OCI-LY7 (cell line): ENCODE results near the gene PRL. TPM values are rescaled to one million over a fixed set of nuclear protein-coding genes. Genes with fewer than 3 reads are reported as not detected.

Source experiments
- BruUV-seq: library from RNA; stranded (reverse); fragments of 400-500 nt; replicated peaks from 2 replicates; lab custom pipeline; 2021; lab: Mats Ljungman, UMichigan
- CTCF ChIA-PET: fragments of 300-600 bp; sonication (Branson Sonifier 250); formaldehyde crosslinking; loops from one replicate; lab custom pipeline; 2022; ENCODE audit warnings: antibody characterized with exemption; ENCODE audit not compliant: unreplicated experiment; lab: Charles Lee
- POLR2A ChIA-PET: fragments of 300-600 bp; sonication (Branson Sonifier 250); formaldehyde crosslinking; loops from one replicate; lab custom pipeline; 2022; ENCODE audit warnings: antibody characterized with exemption; lab: Charles Lee
- DNase-seq: peaks from one replicate; pipeline ENCODE4 v3.0.0-alpha.2; 2015; ENCODE audit warnings: low spot score
- H2AFZ ChIP-seq: fragments of 200-600 bp; sonication (generic), shearing (Covaris generic); 2 replicates; pipeline ENCODE4 v1.6.1; 2014; ENCODE audit warnings: mild to moderate bottlenecking, antibody characterized with exemption, low read length, moderate library complexity
- H3K27ac ChIP-seq: fragments of 200-600 bp; sonication (generic); 2 replicates; pipeline ENCODE4 v1.5.1; 2014; ENCODE audit warnings: mixed run types, low read depth, mild to moderate bottlenecking, moderate library complexity, low read length, inconsistent platforms; ENCODE audit not compliant: poor library complexity, severe bottlenecking
- H3K36me3 ChIP-seq: fragments of 200-600 bp; sonication (generic); 2 replicates; pipeline ENCODE4 v1.6.1; 2014; ENCODE audit warnings: mild to moderate bottlenecking, antibody characterized with exemption, low read length, moderate library complexity, mixed read lengths; ENCODE audit not compliant: insufficient read depth
- H3K4me1 ChIP-seq: fragments of 200-600 bp; sonication (generic); 2 replicates; pipeline ENCODE4 v1.5.1; 2014; ENCODE audit warnings: mild to moderate bottlenecking, low read length; ENCODE audit not compliant: insufficient read depth, poor library complexity, severe bottlenecking
- H3K4me2 ChIP-seq: fragments of 200-600 bp; sonication (generic); 2 replicates; pipeline ENCODE4 v1.6.1; 2014; ENCODE audit warnings: mild to moderate bottlenecking, low read length
- H3K4me3 ChIP-seq: fragments of 200-600 bp; sonication (generic); 2 replicates; pipeline ENCODE4 v1.5.1; 2014; ENCODE audit warnings: mild to moderate bottlenecking, low read depth, low read length; ENCODE audit not compliant: poor library complexity, severe bottlenecking
- H3K79me2 ChIP-seq: fragments of 200-600 bp; sonication (generic); 2 replicates; pipeline ENCODE4 v1.6.1; 2016; ENCODE audit warnings: low read depth, mild to moderate bottlenecking, low read length, moderate library complexity, mixed read lengths; ENCODE audit not compliant: insufficient read depth
- H3K9me2 ChIP-seq: fragments of 200-600 bp; sonication (generic); 2 replicates; pipeline ENCODE4 v1.6.1; 2016; ENCODE audit warnings: mild to moderate bottlenecking, low read length, mixed read lengths; ENCODE audit not compliant: insufficient read depth
- H3K9me3 ChIP-seq: fragments of 200-600 bp; sonication (generic); 2 replicates; pipeline ENCODE4 v1.6.1; 2014; ENCODE audit warnings: mild to moderate bottlenecking, mixed run types, low read length, mixed read lengths
- H4K20me1 ChIP-seq: fragments of 200-600 bp; sonication (generic); 2 replicates; pipeline ENCODE4 v1.6.1; 2014; ENCODE audit warnings: mild to moderate bottlenecking, antibody characterized with exemption, low read length, moderate library complexity, mixed read lengths; ENCODE audit not compliant: insufficient read depth
- EZH2phosphoT487 ChIP-seq: fragments of 200-600 bp; sonication (generic); IDR thresholded peaks from 2 replicates; pipeline ENCODE4 v1.6.1; 2018; ENCODE audit warnings: low read depth, borderline replicate concordance, mild to moderate bottlenecking, mixed run types, antibody characterized with exemption, low read length, moderate library complexity, mixed read lengths
- intact Hi-C: fragments of 100-400 bp; cut with micrococcal nuclease; formaldehyde crosslinking; loops from one replicate; pipeline ENCODE4 v1.10.0; 2022; ENCODE audit not compliant: unreplicated experiment
- total RNA-seq, 2 experiments: library from RNA; depleted of rRNA in 1 of 2; stranded (reverse); fragments of >200 nt in 1 of 2; shearing (Covaris generic) in 1 of 2; gene quantifications; 2 replicates each; pipeline ENCODE4 v1.2.3, GENCODE V29; 2014 to 2022
- TF ChIP-seq, protein P1 (sequence below): fragments of 200-600 bp; sonication (generic); conservative IDR thresholded peaks from 2 replicates; pipeline ENCODE4 v1.5.1; 2014; ENCODE audit warnings: mild to moderate bottlenecking, antibody characterized with exemption, low read length, moderate library complexity, mixed read lengths

PRL gene
- total RNA-seq, 2 experiments from 2014 or later: not detected

DNA sequence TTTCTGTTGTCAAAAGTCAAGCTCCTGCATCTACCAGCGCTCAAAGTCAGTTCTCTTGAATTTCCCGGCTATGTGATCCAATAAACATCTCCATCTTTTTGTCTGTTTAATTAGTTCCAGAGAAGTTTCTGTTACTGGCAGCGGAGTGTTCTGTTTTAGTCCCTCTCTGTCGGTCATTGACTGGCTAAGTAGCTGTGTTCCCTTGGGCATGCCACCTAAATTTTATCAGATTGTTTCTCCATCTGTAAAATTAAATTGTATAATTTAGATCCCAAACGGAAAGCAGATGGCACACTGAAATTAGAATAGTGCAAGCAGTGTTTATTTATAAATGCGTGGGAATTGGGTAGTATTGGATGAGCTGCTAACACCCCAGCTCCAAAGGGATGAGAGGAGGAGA is 29.7 kb upstream of the PRL start:
- intact Hi-C loops: no loop called here
- no peaks in the 10 kb centered on the region for H3K36me3 ChIP-seq
- TF ChIP-seq EZH2phosphoT487: no peak
- TF ChIP-seq, protein P1, sequence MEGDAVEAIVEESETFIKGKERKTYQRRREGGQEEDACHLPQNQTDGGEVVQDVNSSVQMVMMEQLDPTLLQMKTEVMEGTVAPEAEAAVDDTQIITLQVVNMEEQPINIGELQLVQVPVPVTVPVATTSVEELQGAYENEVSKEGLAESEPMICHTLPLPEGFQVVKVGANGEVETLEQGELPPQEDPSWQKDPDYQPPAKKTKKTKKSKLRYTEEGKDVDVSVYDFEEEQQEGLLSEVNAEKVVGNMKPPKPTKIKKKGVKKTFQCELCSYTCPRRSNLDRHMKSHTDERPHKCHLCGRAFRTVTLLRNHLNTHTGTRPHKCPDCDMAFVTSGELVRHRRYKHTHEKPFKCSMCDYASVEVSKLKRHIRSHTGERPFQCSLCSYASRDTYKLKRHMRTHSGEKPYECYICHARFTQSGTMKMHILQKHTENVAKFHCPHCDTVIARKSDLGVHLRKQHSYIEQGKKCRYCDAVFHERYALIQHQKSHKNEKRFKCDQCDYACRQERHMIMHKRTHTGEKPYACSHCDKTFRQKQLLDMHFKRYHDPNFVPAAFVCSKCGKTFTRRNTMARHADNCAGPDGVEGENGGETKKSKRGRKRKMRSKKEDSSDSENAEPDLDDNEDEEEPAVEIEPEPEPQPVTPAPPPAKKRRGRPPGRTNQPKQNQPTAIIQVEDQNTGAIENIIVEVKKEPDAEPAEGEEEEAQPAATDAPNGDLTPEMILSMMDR: no peak
- BruUV-seq: no TSS peak
- no peak for DNase-seq
- H3K9me2 ChIP-seq: no peaks in the 10 kb centered on the region
- H3K9me3 ChIP-seq: no peaks in the 10 kb centered on the region
- no peaks in the 10 kb centered on the region for H3K4me1 ChIP-seq
- H2AFZ ChIP-seq: no peak overlapping the region
- H3K4me2 ChIP-seq: no peak overlapping the region
- ChIA-PET POLR2A (interaction anchor here (0.7 kb wide), 1 partner anchor 806 kb away, joined by 3 read pairs; no protein-coding TSS in a partner anchor), CTCF (no interaction called here)
- no peak overlapping the region for H3K27ac ChIP-seq
- no peaks in the 10 kb centered on the region for H3K79me2 ChIP-seq
- no peak overlapping the region for H3K4me3 ChIP-seq
- H4K20me1 ChIP-seq: no peaks in the 10 kb centered on the region

DNA sequence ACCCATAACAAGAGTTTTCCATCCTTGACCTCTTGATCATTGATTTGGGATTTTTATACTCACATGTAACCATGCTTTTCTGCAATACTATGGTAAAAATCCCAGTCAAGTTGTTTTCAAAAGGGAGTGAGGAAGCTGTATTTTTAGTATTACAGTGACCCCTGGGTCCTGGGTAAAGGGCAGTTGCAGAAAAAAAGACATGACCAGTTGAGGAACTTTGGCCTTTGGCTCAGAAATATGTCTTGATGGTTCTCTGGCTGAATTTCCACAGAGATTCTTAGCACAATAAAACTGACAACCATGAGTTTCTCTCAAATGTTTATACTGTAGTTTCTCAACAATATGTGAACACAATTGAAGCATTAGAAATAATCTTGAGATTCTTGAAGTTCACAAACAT is 28.6 kb upstream of the PRL start:
- CTCF ChIA-PET: no interaction called here
- no peaks in the 10 kb centered on the region for H3K36me3 ChIP-seq
- POLR2A ChIA-PET: no interaction called here
- no peak for DNase-seq
- H3K79me2 ChIP-seq: no peaks in the 10 kb centered on the region
- no peak overlapping the region for H3K27ac ChIP-seq
- no peak overlapping the region for H2AFZ ChIP-seq
- H3K9me3 ChIP-seq: no peaks in the 10 kb centered on the region
- no peak overlapping the region for H3K4me3 ChIP-seq
- no peaks in the 10 kb centered on the region for H3K9me2 ChIP-seq
- no peaks in the 10 kb centered on the region for H4K20me1 ChIP-seq
- H3K4me1 ChIP-seq: no peaks in the 10 kb centered on the region
- intact Hi-C loops: no loop called here
- no peak overlapping the region for H3K4me2 ChIP-seq
- TF ChIP-seq EZH2phosphoT487: no peak
- TF ChIP-seq, protein P1: no peak
- BruUV-seq: no TSS peak

- no peak overlapping the region for H3K4me2 ChIP-seq
- H3K9me3 ChIP-seq: no peaks in the 10 kb centered on the region
- no peak for TF ChIP-seq EZH2phosphoT487
- TF ChIP-seq, protein P1: no peak
- no peaks in the 10 kb centered on the region for H3K9me2 ChIP-seq
- no peak overlapping the region for H3K4me3 ChIP-seq
- intact Hi-C loops: no loop called here
- CTCF ChIA-PET: no interaction called here
- DNase-seq: no peak
- no peaks in the 10 kb centered on the region for H3K4me1 ChIP-seq
- no peaks in the 10 kb centered on the region for H3K36me3 ChIP-seq
- POLR2A ChIA-PET: no interaction called here
- no peak overlapping the region for H3K27ac ChIP-seq
- no peaks in the 10 kb centered on the region for H3K79me2 ChIP-seq
- no peak overlapping the region for H2AFZ ChIP-seq
- BruUV-seq: no TSS peak
- H4K20me1 ChIP-seq: no peaks in the 10 kb centered on the region
Observed at GRCh38 chr6:22323848-22324247, 27.0 kb upstream of the PRL start.
